ENCODE data around the gene KRT40. TPM values are rescaled to one million over a fixed set of nuclear protein-coding genes. Genes with fewer than 3 reads are reported as not detected.

The KRT40 gene
- total and polyA plus RNA-seq, 2 of the 8 experiments (the other 6 are each of a cell fraction or from before 2014, with no cell fraction given): not detected

- TF ChIP-seq CTCF (IDR thresholded peaks at IDR 0.05; ENCODE audit: control extremely low read depth in 1 of 3, insufficient read depth in 1 of 3, low read depth in 1 of 3, low read length in 3 of 3) (no peak), TCF12 (IDR thresholded peaks at IDR 0.05; ENCODE audit: low read depth, low read length) (no peak), BCL11A (IDR thresholded peaks at IDR 0.05; ENCODE audit: low read depth in 2 of 2, low read length in 2 of 2) (no peak), USF2 (IDR thresholded peaks at IDR 0.05; ENCODE audit: low read length) (no peak), CBX5 (IDR thresholded peaks at IDR 0.05; ENCODE audit: low read depth, low read length) (no peak), CEBPB (IDR thresholded peaks at IDR 0.05; ENCODE audit: low read depth, low read length) (no peak)
These were observed 25.8 kb upstream of the KRT40 start (continued) for GRCh38 chr17:41009936-41010335.

All from H1 (cell line).